Left cardiac atrium (tissue), 4 donors: ENCODE data around the gene PPP1R14B. TPM values are rescaled to one million over a fixed set of nuclear protein-coding genes. Genes with fewer than 3 reads are reported as not detected.

ENCODE experiments used
- ATAC-seq, 2 donors: fragments of 200-7000 bp; cut with Tn5 transposase; one replicate each; pipeline ENCODE4 v1.9.1; 2020; ENCODE audit warnings: mild to moderate bottlenecking in 2 of 2, moderate library complexity in 2 of 2
- DNase-seq: peaks from one replicate; pipeline ENCODE4 v3.0.0-alpha.2; 2020
- intact Hi-C, 2 donors: fragments of 100-400 bp; cut with DNase I; formaldehyde crosslinking; loops; one replicate each; pipeline versions ENCODE4 v1.14.1 to v1.15.1; 2022 to 2023
- long read RNA-seq: library from polyadenylated mRNA; unstranded; transcript quantifications from one replicate; pipeline ENCODE4 v2.0.0, GENCODE V29; 2021
- total RNA-seq, 2 donors: library from RNA; stranded (reverse); fragmentation: NEBNext Ultra II Directional; extraction: Animal tissue kit (Norgen Biotek cat#: 25700); gene quantifications; one replicate each; pipeline ENCODE4 v1.2.1, GENCODE V29; 2021
- donor health status: DM: no; HTN: yes; CAD: no.
- donor health status: DM: no; HTN: yes; CAD: no; lungs with severe emphysema.
- donor health status: DM: yes; HTN: yes; CAD: no.
- donor health status: Dilated cardiomyopathy.

PPP1R14B gene, protein sequence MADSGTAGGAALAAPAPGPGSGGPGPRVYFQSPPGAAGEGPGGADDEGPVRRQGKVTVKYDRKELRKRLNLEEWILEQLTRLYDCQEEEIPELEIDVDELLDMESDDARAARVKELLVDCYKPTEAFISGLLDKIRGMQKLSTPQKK
- 100 to 1,000 TPM; 122 to 135 TPM for total RNA-seq
- long read RNA-seq, partial matches to known transcripts: 0 of 4 reads
- long read RNA-seq, other reads (novel, unspliced or antisense): 0 of 4 reads

DNA sequence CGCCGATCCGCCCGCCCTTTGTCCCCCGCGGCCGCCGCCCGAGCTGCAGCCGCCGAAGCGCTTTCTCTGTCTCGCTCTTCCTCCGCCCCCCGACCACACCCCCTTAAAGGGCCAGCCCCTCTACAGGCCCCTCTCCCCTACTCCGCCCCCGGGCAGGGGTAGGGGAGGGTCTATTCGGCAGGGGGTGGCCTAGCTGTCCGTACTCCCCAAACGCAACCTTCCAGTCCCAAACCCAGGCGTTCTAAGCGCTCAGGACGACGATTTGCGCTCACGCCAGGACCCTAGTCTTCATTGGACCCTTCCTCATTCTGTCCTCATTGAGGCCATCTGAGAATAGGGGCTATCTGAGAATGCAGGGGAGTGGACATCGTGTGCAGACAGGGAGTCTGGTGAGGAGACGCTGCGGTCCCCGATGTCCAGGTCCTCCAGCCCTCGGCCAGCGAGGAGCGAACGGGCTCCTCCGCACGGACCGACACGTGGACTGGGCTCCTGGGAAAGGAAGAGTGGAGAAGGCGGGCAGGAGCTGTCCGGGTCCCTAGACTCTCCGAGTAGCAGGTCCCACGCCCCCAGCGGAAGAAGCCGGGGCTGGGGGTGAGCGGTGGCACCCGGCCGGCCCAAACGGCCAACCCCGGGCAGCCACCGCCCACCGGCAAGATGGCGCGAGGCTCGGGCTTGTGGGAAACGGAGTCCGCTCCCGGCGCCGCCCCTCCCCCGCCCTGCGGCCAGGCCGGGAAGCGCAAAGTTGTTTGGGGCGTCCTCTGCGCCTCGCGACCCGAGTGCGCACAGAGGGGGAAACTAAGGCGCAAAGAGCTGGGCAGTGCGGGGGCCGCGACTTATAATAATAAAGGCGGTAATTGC lies at the start of gene PPP1R14B:
Gene PPP1R14B, minus strand, starts transcription at position 73 of the 858 bp plus-strand sequence. CDS start 270 bp downstream, outside the sequence.
- ATAC-seq (peak; percentile 68 to 76), DNase-seq (peak; percentile 94)
- intact Hi-C loops: no loop called here

DNA sequence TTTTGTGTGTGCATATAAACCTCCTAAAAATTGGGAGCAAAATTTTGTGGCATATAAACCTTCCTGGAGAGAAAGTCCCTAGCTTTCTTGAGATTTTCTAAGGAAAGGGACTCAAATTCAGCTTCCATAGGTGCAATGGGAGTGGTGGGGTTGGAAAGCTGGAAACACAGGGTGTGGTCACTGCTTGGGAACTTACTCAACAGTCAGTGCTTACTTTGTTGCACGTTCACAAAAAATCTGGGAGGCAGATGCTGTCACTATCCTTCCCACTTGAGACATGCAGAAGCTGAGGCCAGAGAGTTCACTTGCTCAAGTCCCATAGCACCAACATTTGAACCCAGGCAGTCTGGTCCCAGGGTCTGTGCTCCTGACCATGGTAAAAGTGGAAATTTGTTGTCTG lies 49.5 kb upstream of the PPP1R14B start:
- DNase-seq: no peak
- intact Hi-C loops: no loop called here
- no peak for ATAC-seq

DNA sequence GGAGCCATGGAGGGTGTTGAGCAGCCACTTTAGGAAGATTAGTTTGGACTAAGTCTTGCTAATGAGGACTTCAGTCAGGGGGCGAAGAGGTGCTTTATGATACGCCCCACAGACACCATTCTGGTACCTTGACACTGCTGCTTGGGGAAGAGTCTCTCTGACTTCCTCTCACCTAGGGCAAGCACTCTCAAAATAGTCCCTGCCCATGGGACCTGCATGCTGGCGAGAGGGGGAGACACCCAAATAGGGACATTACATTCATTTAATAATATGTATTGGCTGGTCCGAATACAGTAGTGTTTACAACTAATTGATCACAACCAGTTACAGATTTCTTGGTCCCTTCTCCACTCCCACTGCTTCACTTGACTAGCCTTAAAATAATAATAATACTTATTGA lies 49.0 kb upstream of the PPP1R14B start:
- intact Hi-C loops: no loop called here
- ATAC-seq: no peak
- no peak for DNase-seq

DNA sequence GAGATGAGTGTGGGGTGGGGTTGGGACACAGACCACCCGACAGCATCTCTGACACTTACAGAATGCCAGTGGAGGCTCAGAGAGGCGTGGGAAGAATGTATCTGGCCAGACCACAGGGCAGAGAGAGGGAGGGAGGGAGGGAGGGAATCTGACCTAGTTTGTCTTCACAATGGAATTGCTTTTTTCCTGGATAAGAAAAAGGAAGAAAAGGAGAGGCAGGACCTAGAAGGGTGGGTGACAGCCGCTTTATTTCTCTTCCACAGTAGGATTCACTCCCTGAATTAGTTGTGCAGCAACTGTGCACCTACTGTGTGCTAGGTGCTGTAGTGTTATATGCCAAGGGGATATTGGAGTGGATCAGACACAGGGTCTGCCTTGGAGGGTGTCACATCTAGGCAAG lies 48.0 kb upstream of the PPP1R14B start:
- DNase-seq (no peak), ATAC-seq (no peak)
- intact Hi-C loops: no loop called here

DNA sequence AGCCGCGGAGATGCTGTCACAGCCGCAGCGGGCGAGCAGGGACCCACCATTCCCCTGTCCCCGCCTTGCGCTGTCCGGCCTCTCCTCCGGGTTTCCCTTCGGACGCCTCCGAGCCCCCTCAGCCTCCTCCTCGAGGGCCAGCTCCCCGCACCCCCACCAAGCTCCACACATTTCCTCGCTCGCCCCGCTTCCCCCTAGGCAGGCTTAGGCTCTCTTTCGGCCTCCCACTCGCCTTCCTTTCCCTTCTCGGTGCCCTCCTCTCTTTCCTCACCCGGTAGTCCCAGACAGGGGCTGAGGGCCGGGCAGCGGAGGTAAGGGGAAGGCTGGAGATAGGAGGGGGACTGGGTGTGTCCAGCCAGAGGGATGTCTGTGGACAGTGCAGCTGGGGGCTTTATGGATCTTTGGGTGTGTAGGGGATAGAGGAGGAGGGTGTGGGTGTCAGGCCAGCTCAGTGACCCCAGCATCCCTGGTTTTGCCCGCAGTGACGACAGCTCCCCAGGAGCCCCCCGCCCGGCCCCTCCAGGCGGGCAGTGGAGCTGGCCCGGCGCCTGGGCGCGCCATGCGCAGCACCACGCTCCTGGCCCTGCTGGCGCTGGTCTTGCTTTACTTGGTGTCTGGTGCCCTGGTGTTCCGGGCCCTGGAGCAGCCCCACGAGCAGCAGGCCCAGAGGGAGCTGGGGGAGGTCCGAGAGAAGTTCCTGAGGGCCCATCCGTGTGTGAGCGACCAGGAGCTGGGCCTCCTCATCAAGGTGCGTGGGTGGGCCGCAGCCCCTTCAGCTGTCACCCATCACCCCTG lies 45.9 kb upstream of the PPP1R14B start:
- ATAC-seq (no peak), DNase-seq (no peak)
- intact Hi-C loops: no loop called here

DNA sequence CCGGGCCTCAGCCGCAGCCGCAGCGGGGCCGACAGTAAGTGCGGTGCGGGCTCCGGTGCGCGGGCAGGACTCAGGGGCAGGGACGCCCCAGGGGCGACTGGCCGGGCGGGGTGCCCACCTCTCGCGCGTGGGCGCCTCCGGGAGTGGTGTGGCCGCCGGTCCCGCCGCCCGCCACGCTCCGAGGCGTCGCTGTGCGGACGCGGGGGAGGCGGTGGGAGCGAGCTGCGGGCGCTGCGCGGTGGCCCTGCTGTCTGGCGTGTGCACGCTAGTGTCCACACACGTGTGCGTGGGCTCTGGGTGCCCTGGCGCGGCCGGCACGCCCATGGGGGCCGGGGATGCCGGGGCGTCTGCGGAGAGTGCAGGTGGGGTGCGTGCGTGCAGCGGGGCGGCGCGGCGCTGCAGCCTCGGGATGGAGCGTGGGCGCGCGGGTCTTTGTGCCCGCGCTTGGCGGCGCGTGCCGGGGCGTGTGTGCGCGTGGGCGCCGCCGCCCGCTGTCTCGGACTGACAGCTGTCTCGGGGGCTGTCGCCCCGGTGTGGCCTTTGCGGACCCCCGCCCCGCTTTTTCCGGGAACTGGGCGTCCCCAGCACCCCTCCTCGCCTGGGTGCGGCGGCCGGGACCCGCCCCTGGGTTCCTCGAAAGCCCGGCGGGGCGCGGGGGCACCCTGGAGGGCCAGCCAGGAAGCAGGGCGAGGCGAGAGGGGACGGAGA lies 45.2 kb upstream of the PPP1R14B start:
- DNase-seq: no peak
- ATAC-seq: peak in 1 of 2 donors; percentile 23
- intact Hi-C loops: no loop called here

DNA sequence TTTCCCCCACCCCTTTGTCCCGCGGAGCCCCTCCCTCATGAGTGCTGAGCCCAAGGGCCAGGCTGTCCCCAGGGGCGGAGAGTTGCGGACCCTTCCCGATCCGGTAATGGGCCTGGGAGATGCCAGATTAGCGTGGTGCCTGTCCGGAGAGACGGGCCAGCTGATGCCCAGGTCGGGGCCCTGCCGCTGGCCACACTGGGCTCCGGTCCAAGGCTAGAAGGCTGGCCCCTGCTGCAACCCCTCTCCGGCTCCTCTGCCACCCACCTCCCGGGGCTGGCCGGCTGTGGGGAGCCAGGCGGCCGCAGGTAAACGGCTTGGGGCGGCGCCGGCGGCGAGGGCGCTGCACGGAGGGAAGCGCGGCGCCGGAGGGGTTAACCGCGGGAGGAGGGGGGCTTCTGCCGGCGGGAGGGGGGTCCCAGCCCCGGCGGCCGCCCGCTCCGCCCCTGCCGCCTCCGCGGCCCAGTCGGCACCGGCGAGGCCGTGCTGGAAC lies 44.6 kb upstream of the PPP1R14B start, which contains the start of gene KCNK4:
Gene KCNK4, plus strand, starts transcription at position 41 of the 490 bp plus-strand sequence. CDS start 1,717 bp downstream, outside the sequence.
- no peak for DNase-seq
- no peak for ATAC-seq
- intact Hi-C loops: no loop called here

DNA sequence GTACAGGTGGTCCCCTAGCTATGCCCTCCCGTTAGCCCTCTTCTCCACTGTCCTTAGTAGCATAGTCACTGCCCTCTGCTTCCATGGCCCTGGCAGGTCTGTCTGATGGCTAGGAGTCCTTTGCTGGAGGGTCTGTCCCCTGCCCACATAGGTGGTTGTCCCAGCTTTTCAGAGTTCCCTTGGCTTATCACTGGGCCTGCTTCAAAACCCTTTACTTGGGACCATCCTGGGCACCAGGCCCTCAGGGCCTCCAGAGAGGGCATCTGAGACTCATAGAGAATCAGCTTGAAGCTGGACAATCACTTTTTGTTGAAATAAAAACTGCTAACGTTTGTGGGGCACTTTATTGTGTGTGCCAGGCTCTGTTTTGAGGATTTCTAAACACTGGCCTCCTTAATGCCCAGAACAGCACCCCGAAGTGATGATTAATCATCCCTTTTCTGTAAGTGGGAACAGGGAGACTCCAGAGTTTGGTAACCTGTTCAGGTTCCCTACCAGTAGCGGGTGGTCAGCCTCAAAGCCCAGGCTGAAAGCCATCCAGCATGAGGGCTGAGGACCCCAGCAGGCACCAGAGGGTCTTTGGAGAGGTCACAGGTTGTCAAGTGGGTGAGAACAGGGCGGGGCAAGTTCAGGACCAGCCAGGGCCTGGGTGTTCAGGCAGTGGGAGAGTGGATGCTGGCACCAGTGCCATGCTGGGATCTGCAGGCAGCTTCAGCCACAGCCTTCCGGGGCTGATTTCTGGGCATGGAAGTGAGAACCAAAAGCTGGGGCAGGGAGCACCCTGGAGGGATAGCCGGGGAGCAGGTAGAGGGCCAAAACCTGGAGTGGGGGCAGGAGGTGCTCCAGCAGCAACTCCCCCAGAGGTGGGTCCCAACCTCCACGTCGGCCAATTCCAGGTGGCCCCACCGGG lies 43.9 kb upstream of the PPP1R14B start:
- no peak for DNase-seq
- ATAC-seq: no peak

DNA sequence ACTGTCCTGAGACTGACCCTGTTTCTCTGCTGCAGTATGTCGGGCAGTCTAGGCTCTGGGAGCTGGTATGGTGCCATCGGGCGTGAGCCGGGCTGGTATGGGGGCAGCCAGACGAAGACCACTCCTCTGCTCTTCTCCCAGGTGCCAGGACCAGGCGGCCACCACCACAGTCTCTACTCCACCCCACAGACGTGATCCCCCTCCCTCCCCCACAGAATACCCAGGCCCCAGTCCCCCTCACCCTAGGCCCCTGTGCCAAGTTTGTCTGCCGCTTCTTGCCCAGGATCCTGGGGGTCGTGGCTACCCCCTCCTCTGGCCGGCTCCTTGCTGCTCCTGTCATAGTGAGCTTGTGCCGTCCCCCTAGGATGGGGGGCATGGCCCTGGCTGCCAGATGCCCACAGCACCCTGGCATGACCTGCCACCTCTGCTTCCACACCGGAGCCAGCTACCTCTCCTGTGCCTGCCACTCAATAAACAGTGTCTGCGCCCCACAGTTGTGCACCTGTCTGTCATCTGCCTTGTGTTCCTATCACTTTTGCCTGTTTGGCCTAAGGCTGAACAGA lies 42.3 kb upstream of the PPP1R14B start:
- intact Hi-C loops: no loop called here
- DNase-seq: no peak
- no peak for ATAC-seq

More for the DNA sequence above, 43.9 kb upstream of the PPP1R14B start:
- intact Hi-C loops: no loop called here

DNA sequence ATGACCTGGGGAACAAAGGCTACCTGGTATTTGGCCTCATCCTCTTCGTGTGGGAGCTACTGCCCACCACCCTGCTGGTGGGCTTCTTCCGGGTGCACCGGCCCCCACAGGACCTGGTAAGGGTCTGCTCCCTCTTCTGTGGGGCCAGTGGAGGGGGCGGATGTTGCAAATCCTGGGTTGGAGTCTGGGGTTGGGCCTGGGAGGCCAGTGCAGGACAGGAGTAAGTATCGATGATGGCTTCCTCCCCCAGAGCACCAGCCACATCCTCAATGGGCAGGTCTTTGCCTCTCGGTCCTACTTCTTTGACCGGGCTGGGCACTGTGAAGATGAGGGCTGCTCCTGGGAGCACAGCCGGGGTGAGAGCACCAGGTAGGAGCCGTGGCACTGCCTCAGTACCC lies 41.6 kb upstream of the PPP1R14B start:
- ATAC-seq (no peak), DNase-seq (no peak)
- intact Hi-C loops: no loop called here

DNA sequence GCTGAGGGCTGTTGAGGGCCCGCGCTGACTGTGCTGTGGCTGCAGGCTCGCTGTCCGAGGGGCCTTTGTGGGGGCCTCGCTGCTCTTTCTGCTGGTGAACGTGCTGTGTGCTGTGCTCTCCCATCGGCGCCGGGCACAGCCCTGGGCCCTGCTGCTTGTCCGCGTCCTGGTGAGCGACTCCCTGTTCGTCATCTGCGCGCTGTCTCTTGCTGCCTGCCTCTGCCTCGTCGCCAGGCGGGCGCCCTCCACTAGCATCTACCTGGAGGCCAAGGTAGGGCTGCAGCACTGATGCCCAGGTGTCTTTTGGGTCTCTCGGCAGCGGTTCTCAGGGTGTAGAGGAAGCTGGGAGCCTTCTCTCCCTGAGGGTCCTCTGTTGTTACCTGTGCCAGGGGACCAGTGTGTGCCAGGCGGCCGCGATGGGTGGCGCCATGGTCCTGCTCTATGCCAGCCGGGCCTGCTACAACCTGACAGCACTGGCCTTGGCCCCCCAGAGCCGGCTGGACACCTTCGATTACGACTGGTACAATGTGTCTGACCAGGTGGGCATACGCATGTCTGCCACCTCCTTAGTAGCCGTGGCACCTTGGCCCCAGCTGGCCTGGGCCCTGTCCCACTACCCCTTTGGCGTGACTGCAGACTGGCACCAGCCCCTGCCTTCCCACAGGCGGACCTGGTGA lies 41.1 kb upstream of the PPP1R14B start:
- DNase-seq: no peak
- no peak for ATAC-seq
- intact Hi-C loops: no loop called here

DNA sequence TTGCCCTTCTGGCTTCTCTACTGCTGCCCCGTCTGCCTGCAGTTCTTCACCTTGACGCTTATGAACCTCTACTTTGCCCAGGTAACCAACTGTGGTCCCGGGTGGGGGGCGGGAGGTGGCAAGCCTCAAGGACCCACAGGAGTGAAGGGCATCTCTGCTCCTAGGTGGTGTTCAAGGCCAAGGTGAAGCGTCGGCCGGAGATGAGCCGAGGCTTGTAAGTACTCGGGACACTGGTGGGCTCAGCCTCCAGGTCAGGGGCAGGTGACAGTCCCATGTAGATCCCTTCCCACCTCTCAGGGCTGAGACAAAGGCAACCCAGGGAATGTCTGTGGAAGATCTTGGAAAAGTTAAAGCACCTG lies 40.0 kb upstream of the PPP1R14B start:
- ATAC-seq: no peak

DNA sequence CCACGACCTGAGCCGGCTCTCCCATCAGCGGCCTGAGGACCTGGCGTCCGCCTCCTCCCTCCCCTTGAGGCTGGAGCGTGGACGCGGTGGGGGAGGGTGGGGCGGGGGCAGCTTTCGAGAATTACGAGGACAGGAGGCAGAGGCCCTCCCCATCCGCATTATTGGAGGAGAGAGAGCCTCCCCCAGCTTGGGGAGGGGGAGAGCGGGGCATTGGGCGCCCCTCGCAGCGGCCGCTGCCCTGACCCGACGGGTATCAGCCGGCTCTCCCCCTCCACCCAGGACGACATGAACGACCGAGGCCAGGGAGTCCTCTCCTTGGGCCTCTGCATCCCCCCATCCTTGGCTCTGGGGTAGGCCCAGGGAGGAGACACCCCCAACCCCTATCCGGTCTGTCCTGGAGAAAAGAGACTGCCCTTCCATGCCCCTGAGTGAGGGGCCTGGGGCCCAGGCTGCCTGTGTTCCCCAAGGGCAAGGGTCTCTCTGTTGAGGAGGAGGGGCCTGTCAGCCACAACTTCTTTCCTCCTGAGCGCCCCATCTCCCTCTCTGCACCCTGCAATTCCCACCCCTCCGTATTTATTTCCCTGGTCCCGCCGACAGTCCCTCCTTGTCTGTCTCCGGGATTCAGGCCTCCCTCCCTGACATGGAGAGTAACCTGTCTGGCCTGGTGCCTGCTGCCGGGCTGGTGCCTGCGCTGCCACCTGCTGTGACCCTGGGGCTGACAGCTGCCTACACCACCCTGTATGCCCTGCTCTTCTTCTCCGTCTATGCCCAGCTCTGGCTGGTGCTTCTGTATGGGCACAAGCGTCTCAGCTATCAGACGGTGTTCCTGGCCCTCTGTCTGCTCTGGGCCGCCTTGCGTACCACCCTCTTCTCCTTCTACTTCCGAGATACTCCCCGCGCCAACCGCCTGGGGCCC lies 39.4 kb upstream of the PPP1R14B start:
- DNase-seq (no peak), ATAC-seq (peak in 1 of 2 donors; percentile 0)
- intact Hi-C loops: loop anchor here in 1 of 2 donors (1.0 kb wide), 1 partner anchor 16 kb away; no protein-coding TSS in a partner anchor

More for the DNA sequence above, 40.0 kb upstream of the PPP1R14B start:
- intact Hi-C loops: no loop called here
- DNase-seq: no peak

DNA sequence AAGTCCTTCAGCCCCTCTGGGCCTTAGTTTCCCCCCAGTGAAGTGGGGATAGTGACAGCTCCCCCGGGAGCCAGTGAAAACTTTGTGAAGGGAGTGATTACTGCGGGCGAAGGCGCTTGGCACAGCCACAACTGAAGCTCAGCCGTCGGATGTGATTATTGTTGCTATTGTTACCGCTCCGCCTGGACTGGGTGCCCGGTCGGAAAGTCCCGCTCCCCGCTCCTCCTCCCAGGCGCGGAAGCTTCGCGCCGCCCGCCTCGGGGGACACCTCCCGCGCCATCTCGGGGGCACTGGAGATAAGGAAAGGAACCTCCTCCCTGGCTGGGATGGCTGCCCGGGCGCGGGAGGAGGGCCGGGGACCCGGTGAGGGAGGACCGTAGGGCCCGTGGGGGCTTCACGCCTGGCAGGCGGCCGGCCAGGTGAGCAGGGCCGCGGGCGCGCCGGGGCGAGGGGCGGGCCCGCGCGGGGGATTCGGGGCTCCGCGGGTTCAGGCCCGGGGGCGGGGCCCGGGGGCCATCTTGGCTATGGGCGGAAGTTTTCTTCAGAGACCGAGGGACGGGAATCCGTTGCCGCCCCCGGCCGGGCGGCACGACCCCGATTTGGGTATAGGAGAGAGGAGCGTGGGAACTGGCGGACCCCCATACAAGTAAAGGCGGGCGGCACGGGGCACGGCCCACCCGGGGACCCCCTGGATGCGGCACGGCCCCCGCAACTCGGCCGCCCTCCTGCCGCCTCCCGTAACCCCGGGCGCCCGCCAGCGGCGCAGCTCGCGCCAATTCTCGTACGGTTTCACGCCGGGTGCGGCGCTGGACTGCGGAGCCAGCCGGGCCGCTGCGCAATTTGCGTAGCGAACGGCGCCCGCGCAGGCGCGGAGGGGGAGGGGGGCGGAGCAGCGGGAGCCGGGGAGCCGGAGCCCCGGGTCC lies 38.5 kb upstream of the PPP1R14B start, which contains the start of gene GPR137:
Gene GPR137, plus strand, starts transcription at position 887 of the 923 bp plus-strand sequence. CDS start 677 bp downstream, outside the sequence.
- DNase-seq: peak; percentile 89
- intact Hi-C loops: loop anchor here in 1 of 2 donors (1.0 kb wide), 1 partner anchor 15 kb away; no protein-coding TSS in a partner anchor
- ATAC-seq: peak; percentile 80 to 83
